Endodermal cell (in vitro differentiated cells): ENCODE measurements around the gene PIGW. TPM values are rescaled to one million over a fixed set of nuclear protein-coding genes. Genes with fewer than 3 reads are reported as not detected.

Source experiments
- DNase-seq: peaks from one replicate; pipeline ENCODE4 v3.0.0-alpha.2; 2017
- H3K27ac ChIP-seq: 2 replicates; pipeline ENCODE4 v1.5.1; 2013; ENCODE audit warnings: mild to moderate bottlenecking, low read depth, low read length, moderate library complexity
- H3K27me3 ChIP-seq: 2 replicates; pipeline ENCODE4 v1.6.1; 2013; ENCODE audit warnings: mild to moderate bottlenecking, low read length, moderate library complexity; ENCODE audit not compliant: insufficient read depth, control insufficient read depth, poor library complexity, severe bottlenecking
- H3K36me3 ChIP-seq: 2 replicates; pipeline ENCODE4 v1.7.0; 2013; ENCODE audit warnings: mild to moderate bottlenecking, low read length, moderate library complexity; ENCODE audit not compliant: control insufficient read depth, insufficient read depth
- H3K4me1 ChIP-seq: one replicate; pipeline ENCODE4 v1.7.0; 2013; ENCODE audit warnings: low read length; ENCODE audit not compliant: control insufficient read depth, insufficient read depth
- H3K4me3 ChIP-seq: 2 replicates; pipeline ENCODE4 v1.5.1; 2013; ENCODE audit warnings: mild to moderate bottlenecking, low read length, moderate library complexity
- H3K9ac ChIP-seq: 2 replicates; pipeline ENCODE4 v1.6.1; 2013; ENCODE audit warnings: mild to moderate bottlenecking, low read length, moderate library complexity; ENCODE audit not compliant: poor library complexity, severe bottlenecking; ENCODE audit errors: extremely low read depth
- H3K9me3 ChIP-seq: 2 replicates; pipeline ENCODE4 v1.6.1; 2013; ENCODE audit warnings: mild to moderate bottlenecking, low read length, moderate library complexity; ENCODE audit not compliant: control insufficient read depth
- H3K27ac Mint-ChIP-seq: 2 replicates; pipeline ENCODE4 v1.8.0; 2020; ENCODE audit warnings: mixed read lengths
- H3K27me3 Mint-ChIP-seq: 2 replicates; pipeline ENCODE4 v1.8.0; 2021; ENCODE audit warnings: mild to moderate bottlenecking, mixed read lengths; ENCODE audit not compliant: insufficient read depth
- H3K36me3 Mint-ChIP-seq: 2 replicates; pipeline ENCODE4 v1.8.0; 2020; ENCODE audit warnings: low read depth, mixed read lengths
- H3K4me1 Mint-ChIP-seq: 2 replicates; pipeline ENCODE4 v1.8.0; 2020; ENCODE audit warnings: mixed read lengths
- H3K4me3 Mint-ChIP-seq: 2 replicates; pipeline ENCODE4 v1.8.0; 2020; ENCODE audit warnings: mild to moderate bottlenecking, moderate library complexity, mixed read lengths
- H3K9me3 Mint-ChIP-seq: 2 replicates; pipeline ENCODE4 v1.8.0; 2020; ENCODE audit warnings: mild to moderate bottlenecking, mixed read lengths
- WGBS, 2 experiments: methylation state at CpG; one replicate each; pipeline versions ENCODE4 v1.1.5 to v1.1.7; 2013; ENCODE audit warnings: missing lambda C conversion rate in 2 of 2, mixed read lengths in 1 of 2; ENCODE audit not compliant: insufficient coverage in 1 of 2, insufficient read length in 1 of 2; 5-methylcytosine and 5-hydroxymethylcytosine counted together
- total RNA-seq, 2 donors: library from RNA; stranded (reverse); fragmentation: NEBNext Ultra II Directional in 1 of 2; extraction: Animal tissue kit (Norgen Biotek cat#: 25700) in 1 of 2; gene quantifications; 2 replicates in 1 of 2; 3 replicates in 1 of 2; pipeline ENCODE4 v1.2.1, GENCODE V29; 2021
- TF ChIP-seq, protein P1 (sequence below): fragments of 200-600 bp; sonication (generic); conservative IDR thresholded peaks from 2 replicates; pipeline ENCODE4 v1.5.0; 2021; ENCODE audit warnings: antibody characterized with exemption, mild to moderate bottlenecking

Gene PIGW
- total RNA-seq, 2 donors from 2014 or later: 10.8 to 16.6 TPM

DNA sequence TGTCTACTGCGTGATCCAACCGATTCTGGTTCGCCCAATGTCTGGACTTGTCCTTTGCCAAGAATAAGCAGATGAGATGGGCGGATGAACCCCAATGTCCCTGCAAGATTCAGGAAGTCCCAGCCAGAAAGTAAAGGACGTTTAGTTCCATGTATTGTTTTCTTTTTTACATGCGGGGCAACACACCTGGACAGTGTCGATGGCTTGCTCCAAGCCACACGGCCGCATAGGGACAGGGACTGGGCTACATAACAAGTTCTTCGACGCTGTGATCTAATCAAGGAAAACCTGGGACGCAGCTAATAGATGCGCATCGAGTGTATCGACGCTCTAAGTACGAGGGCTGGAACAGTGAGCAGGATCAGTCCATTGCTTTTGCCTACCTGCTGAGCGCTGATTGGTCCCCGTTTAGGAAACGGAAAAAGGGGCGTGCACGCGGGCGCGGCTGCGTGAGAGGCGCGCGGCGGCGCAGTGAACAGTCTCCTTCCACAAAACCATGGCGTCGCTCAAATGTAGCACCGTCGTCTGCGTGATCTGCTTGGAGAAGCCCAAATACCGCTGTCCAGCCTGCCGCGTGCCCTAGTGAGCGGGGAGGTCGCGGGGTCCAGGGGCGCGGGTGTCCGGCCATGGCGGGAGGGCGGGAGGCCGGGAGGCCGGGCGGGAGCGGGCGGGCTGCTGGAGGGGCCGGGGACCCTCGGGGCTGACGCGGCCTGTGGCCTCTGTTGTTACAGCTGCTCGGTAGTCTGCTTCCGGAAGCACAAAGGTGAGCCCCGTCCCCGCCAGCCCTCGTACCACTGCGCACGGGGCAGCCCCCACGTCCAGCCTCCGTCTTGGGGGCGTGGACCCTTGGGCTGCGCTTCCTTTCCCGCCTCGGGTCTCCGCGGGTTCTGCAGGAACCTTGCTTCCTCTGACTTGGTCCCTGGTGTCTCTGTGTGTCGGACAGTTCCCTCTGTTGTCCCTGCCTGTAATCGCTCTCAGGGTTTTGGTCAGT is 48.3 kb upstream of the PIGW start, which contains the start of gene ZNHIT3:
Gene ZNHIT3 (plus strand): TSS at position 478 of the 991 bp plus-strand sequence. CDS start 19 bp downstream, at position 497.
- Histone ChIP-seq H3K36me3 (peaks cover 24% of the 10 kb centered on the region), H3K9ac (peak within 1 kb of the TSS; percentile 74), H3K4me1 (peaks cover 4% of the 10 kb centered on the region), H3K27ac (no peak within 1 kb of the TSS), H3K4me3 (peak within 1 kb of the TSS; percentile 94), H3K9me3 (no peaks in the 10 kb centered on the region), H3K27me3 (peaks cover 24% of the 10 kb centered on the region)
- H3K27ac Mint-ChIP-seq: peak within 1 kb of the TSS; percentile 98
- H3K4me1 Mint-ChIP-seq: peaks cover 9% of the 10 kb centered on the region
- 1 to 2% methylated on average over 34 to 73 of the region's 73 CpGs for WGBS, 2 experiments
- TF ChIP-seq, protein P1, sequence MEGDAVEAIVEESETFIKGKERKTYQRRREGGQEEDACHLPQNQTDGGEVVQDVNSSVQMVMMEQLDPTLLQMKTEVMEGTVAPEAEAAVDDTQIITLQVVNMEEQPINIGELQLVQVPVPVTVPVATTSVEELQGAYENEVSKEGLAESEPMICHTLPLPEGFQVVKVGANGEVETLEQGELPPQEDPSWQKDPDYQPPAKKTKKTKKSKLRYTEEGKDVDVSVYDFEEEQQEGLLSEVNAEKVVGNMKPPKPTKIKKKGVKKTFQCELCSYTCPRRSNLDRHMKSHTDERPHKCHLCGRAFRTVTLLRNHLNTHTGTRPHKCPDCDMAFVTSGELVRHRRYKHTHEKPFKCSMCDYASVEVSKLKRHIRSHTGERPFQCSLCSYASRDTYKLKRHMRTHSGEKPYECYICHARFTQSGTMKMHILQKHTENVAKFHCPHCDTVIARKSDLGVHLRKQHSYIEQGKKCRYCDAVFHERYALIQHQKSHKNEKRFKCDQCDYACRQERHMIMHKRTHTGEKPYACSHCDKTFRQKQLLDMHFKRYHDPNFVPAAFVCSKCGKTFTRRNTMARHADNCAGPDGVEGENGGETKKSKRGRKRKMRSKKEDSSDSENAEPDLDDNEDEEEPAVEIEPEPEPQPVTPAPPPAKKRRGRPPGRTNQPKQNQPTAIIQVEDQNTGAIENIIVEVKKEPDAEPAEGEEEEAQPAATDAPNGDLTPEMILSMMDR: no peak
- peak within 1 kb of the TSS; percentile 94 for H3K4me3 Mint-ChIP-seq
- no peaks in the 10 kb centered on the region for H3K9me3 Mint-ChIP-seq
- H3K27me3 Mint-ChIP-seq: peaks cover 33% of the 10 kb centered on the region
- peaks cover 24% of the 10 kb centered on the region for H3K36me3 Mint-ChIP-seq
- peak; percentile 98 for DNase-seq

DNA sequence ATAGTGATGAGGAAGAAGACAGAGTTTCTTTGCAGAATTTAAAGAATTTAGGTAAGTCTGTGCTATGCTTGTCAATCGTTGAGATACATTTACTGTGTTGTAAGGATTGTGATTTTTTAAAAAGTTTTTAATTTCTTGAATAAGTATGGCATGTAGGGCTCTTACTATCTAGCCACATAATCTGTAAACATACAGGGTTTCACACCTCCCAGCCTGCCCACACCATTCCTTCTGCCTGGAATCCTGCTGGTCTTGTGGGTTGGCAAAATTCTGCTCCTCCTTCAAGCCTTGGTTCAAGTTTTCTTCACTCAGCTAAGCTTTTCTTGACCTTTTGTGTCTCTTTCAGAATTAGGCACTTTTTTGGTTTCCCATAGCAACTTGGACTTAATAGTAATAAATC is 40.8 kb upstream of the PIGW start:
- no peak for DNase-seq
- Mint-ChIP-seq H3K4me1 (peaks cover 36% of the 10 kb centered on the region), H3K4me3 (no peak overlapping the region), H3K36me3 (peaks cover 78% of the 10 kb centered on the region), H3K27ac (peak overlapping the region; percentile 12), H3K27me3 (no peaks in the 10 kb centered on the region), H3K9me3 (no peaks in the 10 kb centered on the region)
- Histone ChIP-seq H3K27ac (peak overlapping the region; percentile 6), H3K27me3 (no peaks in the 10 kb centered on the region), H3K9me3 (no peaks in the 10 kb centered on the region), H3K36me3 (peaks cover 91% of the 10 kb centered on the region), H3K4me1 (peaks cover 20% of the 10 kb centered on the region), H3K4me3 (no peak overlapping the region), H3K9ac (no peak overlapping the region)
- WGBS, 2 experiments: 100% methylated on average over 1 of the region's 1 CpG
- TF ChIP-seq, protein P1: no peak

DNA sequence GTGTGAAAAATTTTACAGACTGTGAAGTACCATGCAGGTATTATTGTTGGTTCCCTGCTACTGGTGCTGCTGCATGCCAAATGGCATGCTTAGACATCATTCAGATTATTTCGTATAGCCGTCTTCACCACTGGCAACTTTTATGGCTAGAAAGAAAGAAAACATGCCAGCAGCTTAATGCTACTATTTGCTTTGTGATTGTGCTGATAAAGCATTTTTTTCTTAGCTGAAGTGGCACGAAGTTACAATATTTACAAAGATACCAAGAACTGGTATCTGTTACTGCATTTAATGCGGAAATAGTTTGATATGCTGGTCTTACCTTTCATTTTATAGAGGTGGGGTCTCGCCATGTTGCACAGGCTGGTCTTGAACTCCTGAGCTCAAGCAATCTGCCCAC is 40.1 kb upstream of the PIGW start:
- TF ChIP-seq, protein P1: no peak
- Mint-ChIP-seq H3K36me3 (peaks cover 74% of the 10 kb centered on the region), H3K4me1 (peaks cover 36% of the 10 kb centered on the region), H3K4me3 (no peak overlapping the region), H3K9me3 (no peaks in the 10 kb centered on the region), H3K27me3 (no peaks in the 10 kb centered on the region), H3K27ac (peak overlapping the region; percentile 83)
- peaks cover 90% of the 10 kb centered on the region for H3K36me3 ChIP-seq
- peak overlapping the region; percentile 13 for H3K4me3 ChIP-seq
- peak overlapping the region; percentile 9 for H3K27ac ChIP-seq
- no peaks in the 10 kb centered on the region for H3K27me3 ChIP-seq
- WGBS, 2 experiments: 87 to 98% methylated on average over 5 of the region's 5 CpGs
- H3K9ac ChIP-seq: no peak overlapping the region
- H3K9me3 ChIP-seq: no peaks in the 10 kb centered on the region
- peaks cover 20% of the 10 kb centered on the region for H3K4me1 ChIP-seq
- DNase-seq: no peak
